SK-N-SH (cell line): ENCODE measurements around the gene AMZ1. TPM values are rescaled to one million over a fixed set of nuclear protein-coding genes. Genes with fewer than 3 reads are reported as not detected.

Source experiments
- CTCF ChIA-PET: fragments of 300-600, 350-600 bp; formaldehyde crosslinking; extraction: SDS; loops from one replicate; lab custom pipeline; 2021; lab: Yijun Ruan, JAX
- POLR2A ChIA-PET: fragments of 350-600 bp; sonication (Branson Sonifier 250); formaldehyde crosslinking; extraction: SDS; loops from one replicate; lab custom pipeline; 2020; ENCODE audit warnings: antibody characterized with exemption, inconsistent platforms; lab: Yijun Ruan, JAX
- DNase-seq: peaks from one replicate; pipeline ENCODE4 v3.0.0; 2012
- H2AFZ ChIP-seq: fragments of 200-600 bp; sonication (generic); 2 replicates; pipeline ENCODE4 v1.8.1; 2016; ENCODE audit warnings: antibody characterized with exemption, mild to moderate bottlenecking, low read depth
- H3F3A ChIP-seq: fragments of 200-600 bp; sonication (generic); replicated peaks from 2 replicates; pipeline ENCODE3; 2016; ENCODE audit warnings: antibody characterized with exemption, mild to moderate bottlenecking; ENCODE audit not compliant: insufficient read depth
- H3K27ac ChIP-seq, 2 experiments: fragments of 200-500 bp in 1 of 2; fragments of 200-600 bp in 1 of 2; sonication (Bioruptor generic) in 1 of 2; sonication (generic), shearing (Covaris generic) in 1 of 2; 2 replicates each; pipeline versions ENCODE4 v1.5.1 to v1.6.1; 2014 to 2016; ENCODE audit warnings: low read depth in 2 of 2, inconsistent platforms in 1 of 2, low read length in 1 of 2, mild to moderate bottlenecking in 1 of 2, mixed read lengths in 1 of 2
- H3K27me3 ChIP-seq: fragments of 200-600 bp; sonication (generic), shearing (Covaris generic); 2 replicates; pipeline ENCODE4 v1.6.1; 2016; ENCODE audit warnings: mixed run types; ENCODE audit not compliant: insufficient read depth
- H3K36me3 ChIP-seq, 2 experiments: fragments of 200-500 bp in 1 of 2; fragments of 200-600 bp in 1 of 2; sonication (Bioruptor generic) in 1 of 2; sonication (generic) in 1 of 2; replicated peaks in 1 of 2; 2 replicates each; pipeline versions ENCODE3 to v1.5.1; 2014 to 2016; ENCODE audit warnings: low read length in 1 of 2, mild to moderate bottlenecking in 1 of 2; ENCODE audit not compliant: insufficient read depth in 2 of 2, control insufficient read depth in 1 of 2
- H3K4me1 ChIP-seq, 2 experiments: fragments of 200-500 bp in 1 of 2; fragments of 200-600 bp in 1 of 2; sonication (Bioruptor generic) in 1 of 2; sonication (generic), shearing (Covaris generic) in 1 of 2; 2 replicates each; pipeline versions ENCODE4 v1.5.1 to v1.6.1; 2014 to 2016; ENCODE audit warnings: low read depth in 1 of 2, low read length in 1 of 2, mixed run types in 1 of 2; ENCODE audit not compliant: insufficient read depth in 2 of 2, control insufficient read depth in 1 of 2
- H3K4me2 ChIP-seq: fragments of 200-600 bp; sonication (generic), shearing (Covaris generic); 2 replicates; pipeline ENCODE4 v1.6.1; 2017; ENCODE audit warnings: mixed run types
- H3K4me3 ChIP-seq, 2 experiments: fragments of 200-500 bp in 1 of 2; fragments of 200-600 bp in 1 of 2; sonication (Bioruptor generic) in 1 of 2; sonication (generic), shearing (Covaris generic) in 1 of 2; 2 replicates each; pipeline versions ENCODE4 v1.5.1 to v1.8.1; 2014 to 2016; ENCODE audit warnings: low read depth in 2 of 2, inconsistent platforms in 1 of 2, low read length in 1 of 2, mild to moderate bottlenecking in 1 of 2, mixed read lengths in 1 of 2, moderate library complexity in 1 of 2
- H3K79me2 ChIP-seq: fragments of 200-600 bp; sonication (generic); 2 replicates; pipeline ENCODE4 v1.8.1; 2017; ENCODE audit warnings: mild to moderate bottlenecking; ENCODE audit not compliant: insufficient read depth
- H3K9ac ChIP-seq: fragments of 200-600 bp; sonication (generic); 2 replicates; pipeline ENCODE4 v1.6.1; 2017; ENCODE audit warnings: mixed run types
- H3K9me2 ChIP-seq: fragments of 200-600 bp; sonication (generic); 2 replicates; pipeline ENCODE4 v1.6.1; 2017; ENCODE audit warnings: mixed run types
- H3K9me3 ChIP-seq: fragments of 200-600 bp; sonication (generic); 2 replicates; pipeline ENCODE4 v1.6.1; 2017; ENCODE audit warnings: mixed run types, mild to moderate bottlenecking, moderate library complexity
- H4K20me1 ChIP-seq: fragments of 200-600 bp; sonication (generic); 2 replicates; pipeline ENCODE4 v1.6.1; 2017; ENCODE audit warnings: mild to moderate bottlenecking, mixed run types; ENCODE audit not compliant: insufficient read depth
- ELF1 ChIP-seq: IDR thresholded peaks from 2 replicates; pipeline ENCODE4 v1.4.0; 2012
- EP300 ChIP-seq, 2 experiments: IDR thresholded peaks; 2 replicates each; pipeline versions ENCODE4 v1.4.0 to v1.6.1; 2012; ENCODE audit warnings: borderline replicate concordance in 1 of 2, low read depth in 1 of 2, low read length in 1 of 2
- FOXJ3 ChIP-seq: sonication (generic); formaldehyde crosslinking; IDR thresholded peaks from 2 replicates; pipeline ENCODE4 v1.5.1; 2020; ENCODE audit warnings: mild to moderate bottlenecking, missing genetic modification reagents
- GATA2 ChIP-seq: sonication (generic); formaldehyde crosslinking; IDR thresholded peaks from 2 replicates; pipeline ENCODE4 v1.5.0; 2020; ENCODE audit warnings: mild to moderate bottlenecking, missing genetic modification reagents
- IRF3 ChIP-seq: fragments of 150-350 bp; IDR thresholded peaks from 2 replicates; pipeline ENCODE4 v1.6.1; 2016; ENCODE audit warnings: mild to moderate bottlenecking, low read depth, low read length
- JUND ChIP-seq: IDR thresholded peaks from 2 replicates; pipeline ENCODE4 v1.4.0; 2012
- NRF1 ChIP-seq: IDR thresholded peaks from 2 replicates; pipeline ENCODE4 v1.6.1; 2012; ENCODE audit warnings: low read depth, mild to moderate bottlenecking, low read length
- POLR2AphosphoS5 ChIP-seq: IDR thresholded peaks from 2 replicates; pipeline ENCODE4 v1.6.1; 2012; ENCODE audit warnings: low read depth, low read length
- RAD21 ChIP-seq: IDR thresholded peaks from 2 replicates; pipeline ENCODE4 v1.6.1; 2012; ENCODE audit warnings: mild to moderate bottlenecking, low read length
- TAF1 ChIP-seq: IDR thresholded peaks from 2 replicates; pipeline ENCODE4 v1.6.1; 2012; ENCODE audit warnings: low read depth, mild to moderate bottlenecking, low read length, moderate library complexity, borderline replicate concordance
- WGBS: methylation state at CpG from one replicate; pipeline ENCODE4 v1.1.6; 2017; ENCODE audit warnings: low lambda C conversion rate; 5-methylcytosine and 5-hydroxymethylcytosine counted together
- polyA plus RNA-seq, 3 experiments: library from polyadenylated mRNA; depleted of rRNA; stranded (reverse); fragments of >200 nt; gene quantifications; 2 replicates each; pipeline ENCODE4 v1.2.3, GENCODE V29; 2012

The AMZ1 gene
- polyA plus RNA-seq, 1 of the 3 experiments (the other 2 are of a cell fraction), result 0.15 TPM

- TF ChIP-seq EP300 (IDR thresholded peaks at IDR 0.05; ENCODE audit: borderline replicate concordance in 1 of 2, low read depth in 1 of 2, low read length in 1 of 2) (no peak), IRF3 (no peak), ELF1 (no peak)
- TF ChIP-seq, all 33 proteins: peak for 0
These were observed 75.6 kb downstream of the AMZ1 start (continued) for GRCh38 chr7:2763597-2763996.

GRCh38 chr7:2764621-2765020 lies 76.6 kb downstream of the AMZ1 start:
- no peaks in the 10 kb centered on the region for H3K9me2 ChIP-seq
- H2AFZ ChIP-seq, result no peak overlapping the region
- H4K20me1 ChIP-seq, result no peaks in the 10 kb centered on the region
- POLR2A ChIA-PET, result no interaction called here
- peaks cover 18% of the 10 kb centered on the region for H3K79me2 ChIP-seq
- H3K4me1 ChIP-seq, result peaks cover 1 to 29% of the 10 kb centered on the region in 2 experiments; a peak in 2 of 4 replicates
- H3F3A ChIP-seq, result no peaks in the 10 kb centered on the region
- no peak overlapping the region for H3K4me3 ChIP-seq
- no peak overlapping the region for H3K27ac ChIP-seq
- TF ChIP-seq RAD21 (no peak), TAF1 (no peak), GATA2 (CRISPR knock-in tag) (no peak), POLR2AphosphoS5 (no peak), ELF1 (no peak), NRF1 (no peak), JUND (no peak), FOXJ3 (CRISPR knock-in tag) (no peak)
- TF ChIP-seq, all 33 proteins: peak for 0
- WGBS, result 96% methylated on average over 11 of the region's 11 CpGs
- Histone ChIP-seq H3K36me3 (peaks cover 3% of the 10 kb centered on the region in 2 experiments), H3K4me2 (no peak overlapping the region), H3K9ac (no peak overlapping the region), H3K27me3 (no peaks in the 10 kb centered on the region), H3K9me3 (no peaks in the 10 kb centered on the region)
- CTCF ChIA-PET, result interaction anchor here (0.5 to 2.1 kb wide), 3 partner anchors 12 to 122 kb away, joined by 3 to 9 read pairs (median 5); no protein-coding TSS in a partner anchor
- DNase-seq, result no peak

Other genes starting within 250 kb of the AMZ1 start
- not detected in 2 replicates for gene GRIFIN, start 211.8 kb upstream of the AMZ1 start, polyA plus RNA-seq (2012; rRNA removed)
- gene LFNG, start 168.4 kb upstream of the AMZ1 start, polyA plus RNA-seq (2012; rRNA removed), result 7.6 and 9.4 TPM in 2 replicates
- gene BRAT1, start 132.7 kb upstream of the AMZ1 start, polyA plus RNA-seq (2012; rRNA removed), result 34.1 and 36.2 TPM in 2 replicates
- 14.4 and 15.1 TPM in 2 replicates for gene IQCE, start 129.2 kb upstream of the AMZ1 start, polyA plus RNA-seq (2012; rRNA removed)
- gene TTYH3, start 56.2 kb upstream of the AMZ1 start, polyA plus RNA-seq (2012; rRNA removed), result 65.3 and 105 TPM in 2 replicates
- gene GNA12, start 156.1 kb downstream of the AMZ1 start, polyA plus RNA-seq (2012; rRNA removed), result 55.3 and 64.8 TPM in 2 replicates